HG02571 (cell line): ENCODE data around the gene BMPR1B.

Experiments
- ATAC-seq: cut with Tn5 transposase; IDR thresholded peaks from one replicate; pipeline ENCODE4 v1.9.1; 2021; ENCODE audit warnings: mild to moderate bottlenecking, moderate library complexity; ENCODE audit not compliant: unreplicated experiment

The BMPR1B gene

GRCh38 chr4:94757192-94758140, at the start of gene BMPR1B:
Gene BMPR1B (plus strand): TSS chr4:94757955. CDS start chr4:95104425, 346,470 bp downstream.
- ATAC-seq, result no peak

GRCh38 chr4:94711635-94712034, 46.1 kb upstream of the BMPR1B start:
- ATAC-seq, result no peak

GRCh38 chr4:94714365-94715160, 43.2 kb upstream of the BMPR1B start:
- ATAC-seq, result no peak

- no peak for ATAC-seq
These were observed 42.0 kb upstream of the BMPR1B start for GRCh38 chr4:94715726-94716125.

- no peak for ATAC-seq
These were observed 36.4 kb upstream of the BMPR1B start for GRCh38 chr4:94721310-94721709.

GRCh38 chr4:94722270-94722669, 35.5 kb upstream of the BMPR1B start:
- ATAC-seq, result no peak

GRCh38 chr4:94722748-94723147, 35.0 kb upstream of the BMPR1B start:
- ATAC-seq, result no peak

GRCh38 chr4:94724016-94724790, 33.6 kb upstream of the BMPR1B start:
- ATAC-seq, result no peak

GRCh38 chr4:94726524-94727123, 31.1 kb upstream of the BMPR1B start:
- no peak for ATAC-seq

GRCh38 chr4:94728056-94728766, 29.5 kb upstream of the BMPR1B start:
- ATAC-seq, result no peak

GRCh38 chr4:94732358-94732698, 25.4 kb upstream of the BMPR1B start:
- ATAC-seq, result no peak

- no peak for ATAC-seq
These were observed 18.0 kb upstream of the BMPR1B start for GRCh38 chr4:94739741-94740140.

GRCh38 chr4:94741304-94741703, 16.5 kb upstream of the BMPR1B start:
- ATAC-seq, result no peak

GRCh38 chr4:94743838-94744237, 13.9 kb upstream of the BMPR1B start:
- ATAC-seq, result no peak

- no peak for ATAC-seq
These were observed 12.9 kb upstream of the BMPR1B start for GRCh38 chr4:94744850-94745249.

GRCh38 chr4:94746746-94747145, 11.0 kb upstream of the BMPR1B start:
- no peak for ATAC-seq

GRCh38 chr4:94758141-94758699, 465 bp downstream of the BMPR1B start:
- ATAC-seq, result no peak

GRCh38 chr4:94758700-94759399, 1.1 kb downstream of the BMPR1B start:
- ATAC-seq, result no peak

- ATAC-seq, result no peak
These were observed 2.0 kb downstream of the BMPR1B start for GRCh38 chr4:94759767-94760211.
